ENCODE results near the gene STON1.
"Not testable (repeated sequence)": the region's sequence is repeated elsewhere in the genome, so short reads cannot be mapped to it uniquely, and the experiment has no call there.

Gene STON1

DNA sequence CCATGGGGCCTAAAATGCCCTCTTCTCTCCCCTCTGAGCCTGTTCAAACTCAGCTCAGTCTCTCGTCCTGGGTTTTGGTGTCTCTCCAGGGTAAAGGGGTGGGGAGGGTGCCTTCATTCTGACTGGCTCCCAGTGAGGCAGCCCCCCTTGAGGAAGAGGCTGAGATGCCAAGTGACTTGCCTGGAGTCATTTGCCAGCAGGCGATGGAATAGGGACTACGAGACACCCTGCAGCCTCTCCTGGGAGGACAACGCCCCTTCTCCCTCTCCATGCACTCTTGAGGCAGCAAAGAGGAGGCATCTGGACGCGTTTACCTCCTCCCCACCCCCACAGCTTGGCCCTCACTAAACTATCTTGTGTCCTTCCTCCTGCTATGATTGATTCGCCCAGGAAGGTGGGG is 760 bp upstream of the STON1 start:
- DNase-seq (ENCODE audit: low spot score): no peak

DNA sequence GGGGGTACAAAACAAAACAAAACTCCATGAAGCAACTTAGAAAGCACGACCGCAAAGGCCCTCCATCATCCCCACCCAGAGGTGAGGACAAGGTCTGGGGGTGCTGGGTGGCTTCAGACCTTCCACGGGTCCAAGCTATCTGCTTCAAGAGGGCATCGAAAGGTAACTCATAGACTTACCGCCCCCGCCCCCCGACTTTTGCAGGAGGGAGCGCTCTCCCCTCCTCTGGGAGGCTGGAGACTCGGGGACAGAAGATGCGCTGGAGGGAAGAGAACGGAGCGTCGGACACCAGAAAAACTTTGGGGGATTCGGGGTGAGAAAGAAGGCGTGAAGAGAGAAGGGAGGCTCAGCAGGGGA is 300 bp upstream of the STON1 start:
- DNase-seq (ENCODE audit: low spot score): no peak

DNA sequence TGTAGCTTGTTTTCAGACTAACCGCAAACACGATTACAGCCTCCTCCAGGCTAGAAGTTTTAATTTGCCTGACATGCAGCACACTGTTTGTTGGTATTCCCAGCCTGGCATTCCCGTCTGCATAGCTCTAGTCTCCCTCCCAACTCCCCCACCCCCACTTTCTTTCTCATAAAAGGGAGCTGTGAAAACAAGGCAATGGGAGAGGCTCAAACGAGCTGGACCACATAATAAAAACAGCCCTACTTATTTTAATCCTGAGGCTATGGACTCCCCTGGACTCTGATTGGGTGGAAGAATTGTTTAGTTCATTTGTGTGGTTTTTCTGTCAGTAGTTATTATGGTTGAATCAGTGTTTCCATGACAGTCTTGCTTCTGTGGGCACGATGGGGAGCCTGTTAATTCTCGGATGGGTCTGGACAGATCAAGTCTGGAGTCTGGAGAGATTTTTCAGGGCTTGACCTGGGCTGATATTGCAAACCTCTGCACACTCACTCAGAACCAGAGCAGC is 1.2 kb downstream of the STON1 start:
- DNase-seq (ENCODE audit: low spot score): no peak

DNA sequence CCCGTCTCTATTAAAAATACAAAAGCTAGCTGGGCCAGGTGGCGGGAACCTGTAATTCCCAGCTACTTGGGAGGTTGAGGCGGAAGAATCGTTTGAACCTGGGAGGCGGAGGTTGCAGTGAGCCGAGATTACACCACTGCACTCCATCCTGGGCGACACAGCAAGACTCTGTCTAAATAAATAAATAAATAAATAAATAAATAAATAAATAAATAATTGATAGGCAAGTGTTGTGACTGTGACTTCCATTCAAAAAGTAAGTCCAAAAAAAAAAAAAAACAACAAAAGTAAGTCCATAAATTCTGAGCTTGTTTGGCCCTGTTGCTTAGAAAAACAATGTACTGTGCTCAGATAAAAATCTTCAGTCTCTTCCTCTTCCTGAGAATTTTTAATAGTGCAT is 2.2 kb downstream of the STON1 start:
- DNase-seq (ENCODE audit: low spot score): no peak

DNA sequence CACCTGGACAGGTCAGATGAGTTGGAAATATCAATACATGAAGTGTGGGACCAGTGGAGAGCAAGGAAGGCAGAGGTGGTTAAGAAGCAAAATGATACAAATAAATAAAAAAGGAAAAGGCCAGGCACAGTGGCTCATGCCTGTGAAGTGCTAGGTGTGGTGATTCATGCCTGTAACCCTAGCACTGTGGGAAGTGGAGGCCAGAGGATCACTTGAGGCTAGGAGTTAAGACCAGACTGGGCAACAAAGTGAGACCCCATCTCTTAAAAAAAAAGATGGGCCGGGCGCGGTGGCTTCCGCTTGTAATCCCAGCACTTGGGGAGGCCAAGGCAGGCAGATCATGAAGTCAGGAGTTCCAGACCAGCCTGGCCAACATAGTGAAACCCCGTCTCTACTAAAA is 2.9 kb downstream of the STON1 start:
- no peak for DNase-seq (ENCODE audit: low spot score)

DNA sequence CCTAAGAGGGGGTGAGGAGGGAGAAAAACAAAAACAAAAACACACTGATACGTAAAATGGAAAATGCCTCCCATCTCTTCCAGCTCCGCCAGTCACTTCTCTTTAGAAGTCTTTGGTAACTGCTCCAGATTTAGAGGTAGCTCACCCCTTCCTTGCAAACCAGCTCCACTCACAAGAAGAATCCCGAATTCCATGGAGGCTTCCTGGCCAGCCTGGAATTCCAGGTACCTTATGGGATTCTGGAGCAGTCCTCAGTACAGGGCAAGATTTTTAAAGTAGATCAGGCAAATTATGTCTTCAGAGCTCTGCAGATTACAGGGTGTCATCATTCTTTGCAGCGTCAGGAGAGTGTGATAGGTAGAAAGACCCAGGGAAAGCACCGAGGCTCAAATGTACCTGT is 4.8 kb downstream of the STON1 start:
- DNase-seq (ENCODE audit: low spot score): no peak

DNA sequence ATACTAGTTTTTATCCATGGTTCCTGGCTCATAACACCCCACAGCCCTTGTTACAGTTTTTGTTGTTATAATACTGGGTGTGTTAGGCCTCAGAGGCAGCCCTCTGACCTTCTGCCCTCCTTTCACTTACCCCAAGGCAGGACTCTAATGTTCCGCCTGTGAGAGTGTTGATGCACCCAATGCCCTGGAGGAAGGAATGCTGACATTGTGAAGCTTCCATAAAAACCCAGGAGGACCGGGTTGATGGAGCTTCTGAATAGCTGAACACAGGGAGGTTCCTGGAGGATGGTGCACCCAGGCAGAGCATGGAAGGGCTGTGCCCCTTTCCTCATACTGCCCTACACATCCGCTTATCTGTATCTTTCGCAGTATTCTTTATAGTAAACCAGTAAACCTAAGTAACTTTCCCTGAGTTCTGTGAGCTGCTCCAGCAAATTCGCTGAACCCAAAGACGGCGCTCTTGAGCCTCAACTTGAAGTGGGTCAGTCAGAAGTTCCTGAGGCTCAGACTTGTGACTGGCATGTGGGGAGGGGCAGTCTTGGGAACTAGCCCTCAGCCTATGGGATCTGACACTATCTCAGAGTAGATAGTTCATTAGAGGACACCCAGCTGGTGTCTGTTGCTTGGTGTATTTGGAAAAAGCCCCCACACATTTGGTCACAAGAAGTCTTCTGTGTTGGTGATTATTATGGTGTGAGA is 10.4 kb downstream of the STON1 start:
- DNase-seq (ENCODE audit: low spot score): no peak

DNA sequence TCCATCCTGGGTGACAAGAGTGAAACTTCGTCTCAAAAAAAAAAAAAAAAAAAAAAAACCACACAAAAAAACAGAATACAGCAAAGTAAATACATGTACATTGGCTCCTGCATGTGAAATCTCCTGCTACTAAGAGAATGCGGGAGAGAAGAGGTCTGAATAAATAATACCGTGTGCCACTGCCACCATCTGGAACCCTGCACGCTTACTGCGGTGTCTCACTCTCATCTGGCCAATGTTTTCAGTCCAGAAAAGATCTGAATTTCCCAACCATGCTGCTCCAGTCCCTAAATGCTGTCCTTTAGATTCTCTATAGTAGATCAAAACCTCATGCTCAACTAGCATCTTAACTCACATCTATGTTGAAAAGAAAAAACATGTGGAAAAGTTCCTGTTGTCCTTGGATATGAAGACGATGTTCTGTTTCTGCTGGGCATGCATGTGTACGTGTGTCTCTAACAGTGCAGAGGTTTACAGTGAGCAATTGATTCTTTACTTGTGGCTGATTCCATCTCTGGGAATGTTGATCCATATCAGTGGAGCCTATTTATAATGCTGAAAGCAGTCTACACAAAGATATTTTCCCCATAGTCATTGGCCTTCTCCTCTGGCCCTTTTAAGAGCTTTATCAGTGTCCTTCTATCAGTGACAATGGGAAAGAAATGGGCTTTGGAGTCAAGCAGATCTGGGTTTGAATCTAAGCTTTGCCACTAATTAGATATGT is 11.9 kb downstream of the STON1 start:
- no peak for DNase-seq (ENCODE audit: low spot score)

DNA sequence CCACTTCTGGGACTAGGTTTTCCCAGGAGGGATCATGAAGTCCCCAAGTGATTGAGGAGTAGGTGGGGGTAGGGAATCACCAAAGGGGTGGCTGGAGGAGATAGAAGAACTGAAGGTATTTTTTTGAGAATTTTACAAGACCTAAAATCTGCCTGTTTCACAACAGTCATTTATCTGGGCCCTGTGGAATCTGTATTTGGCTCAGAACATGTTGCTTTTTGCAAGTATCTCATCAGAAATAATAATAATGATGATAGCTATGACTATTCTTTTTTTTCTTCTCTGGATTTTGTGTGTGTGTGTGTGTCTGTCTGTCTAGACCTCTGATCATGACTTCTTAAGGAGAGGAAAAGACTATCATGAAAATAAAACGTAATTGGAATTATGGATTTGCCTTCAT is 13.9 kb downstream of the STON1 start:
- no peak for DNase-seq (ENCODE audit: low spot score)

DNA sequence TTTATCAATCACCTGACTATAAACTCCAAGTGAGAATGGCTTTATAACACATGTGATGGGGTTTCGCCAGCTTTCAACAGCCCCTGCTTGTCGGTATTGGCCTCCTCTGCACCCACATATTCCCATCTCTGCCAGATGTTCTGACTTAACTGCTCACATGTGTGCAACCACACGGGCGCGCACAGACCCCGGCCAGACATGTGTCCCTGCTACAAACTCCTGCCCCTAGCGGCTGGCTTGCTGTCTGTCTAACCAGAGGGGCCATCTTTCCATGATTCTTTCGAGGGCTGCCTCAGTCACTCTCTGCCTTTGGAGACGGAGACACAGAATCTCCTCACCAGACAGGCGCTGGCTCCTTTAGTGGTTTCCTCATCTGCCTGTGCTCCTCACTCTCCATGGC is 15.3 kb downstream of the STON1 start:
- DNase-seq (ENCODE audit: low spot score): no peak

DNA sequence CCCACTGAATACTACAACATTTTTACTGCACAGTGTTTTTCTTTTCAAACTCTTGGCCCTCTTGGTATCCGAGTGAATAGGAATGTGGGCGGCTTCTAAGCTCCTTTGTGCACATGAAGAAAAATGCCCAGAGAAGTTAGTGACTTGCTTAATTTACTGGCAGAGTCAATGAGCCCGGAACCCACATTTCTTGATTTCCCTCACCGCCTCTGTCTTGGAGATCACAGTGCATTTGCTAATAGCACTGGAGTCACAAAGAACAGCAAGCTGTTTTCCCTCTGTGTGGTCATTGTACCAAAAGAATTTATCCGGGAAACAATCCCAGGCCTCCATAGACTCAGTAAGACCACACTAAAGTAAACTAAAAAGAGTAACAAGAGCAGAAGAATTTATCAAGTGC is 18.9 kb downstream of the STON1 start:
- DNase-seq (ENCODE audit: low spot score): no peak

DNA sequence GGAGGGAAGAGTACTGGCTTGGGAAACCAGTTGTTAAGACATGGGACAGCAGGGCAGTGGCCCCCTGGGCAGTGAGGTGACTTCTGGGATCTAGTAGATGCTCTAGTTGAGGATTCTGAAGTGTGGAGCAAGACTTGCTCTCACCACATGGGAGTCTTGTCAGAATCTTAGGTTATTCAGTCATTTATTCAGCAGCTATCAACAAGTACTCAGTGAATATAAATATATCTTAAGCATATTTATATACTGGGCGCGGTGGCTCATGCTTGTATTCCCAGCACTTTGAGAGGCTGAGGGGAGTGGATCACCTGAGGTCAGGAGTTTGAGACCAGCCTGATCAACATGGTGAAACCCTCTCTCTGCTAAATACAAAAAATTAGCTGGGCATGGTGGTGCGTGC is 20.0 kb downstream of the STON1 start:
- no peak for DNase-seq (ENCODE audit: low spot score)

DNA sequence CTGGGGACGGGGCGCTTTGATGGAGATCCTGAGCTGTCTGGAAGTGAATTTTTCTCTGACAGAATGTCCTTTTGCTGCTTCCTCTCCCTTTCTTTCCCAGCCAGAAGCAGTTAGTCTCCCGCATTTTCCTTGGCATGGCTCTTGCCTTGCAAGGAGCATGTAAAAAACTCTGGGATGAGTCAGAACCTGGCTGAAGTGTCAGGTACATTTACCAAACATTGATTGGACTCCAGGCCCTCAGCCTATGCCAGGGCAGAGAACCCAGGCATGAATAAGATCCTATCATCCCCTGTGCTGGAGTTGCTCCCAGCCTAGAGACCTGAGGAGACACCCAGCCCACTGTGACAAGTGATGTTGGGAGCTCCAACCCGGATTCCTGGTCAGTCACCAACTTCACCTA is 21.6 kb downstream of the STON1 start:
- no peak for DNase-seq (ENCODE audit: low spot score)

DNA sequence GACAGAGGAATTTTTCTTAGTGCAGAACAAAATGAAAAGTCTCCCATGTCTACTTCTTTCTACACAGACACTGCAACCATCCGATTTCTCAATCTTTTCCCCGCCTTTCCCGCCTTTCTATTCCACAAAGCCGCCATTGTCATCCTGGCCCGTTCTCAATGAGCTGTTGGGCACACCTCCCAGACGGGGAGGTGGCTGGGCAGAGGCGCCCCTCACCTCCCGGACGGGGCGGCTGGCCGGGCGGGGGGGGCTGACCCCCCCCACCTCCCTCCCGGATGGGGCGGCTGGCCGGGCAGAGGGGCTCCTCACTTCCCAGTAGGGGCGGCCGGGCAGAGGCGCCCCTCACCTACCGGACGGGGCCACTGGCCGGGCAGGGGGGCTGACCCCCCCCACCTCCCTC is 25.1 kb downstream of the STON1 start:
- DNase-seq (ENCODE audit: low spot score): not testable (repeated sequence)

DNA sequence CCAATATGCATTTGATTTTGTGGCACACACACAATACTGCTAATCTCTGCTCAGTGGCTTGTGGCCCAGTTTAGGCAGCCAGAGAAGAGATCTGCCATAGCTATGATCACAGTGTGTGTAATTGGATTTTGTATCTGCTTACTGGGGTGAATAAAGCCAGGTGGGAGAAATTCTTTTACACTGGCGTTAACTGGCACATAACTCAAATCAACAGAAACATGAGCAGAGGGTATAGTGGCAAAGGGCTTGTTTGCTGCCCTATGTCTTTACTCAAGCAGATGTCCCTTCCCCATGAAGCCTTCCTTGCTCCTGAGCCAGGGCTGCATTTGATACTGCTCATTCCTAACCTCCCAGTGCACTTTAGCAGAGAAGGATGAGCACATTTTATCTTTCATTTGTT is 28.5 kb downstream of the STON1 start:
- no peak for DNase-seq (ENCODE audit: low spot score)

DNA sequence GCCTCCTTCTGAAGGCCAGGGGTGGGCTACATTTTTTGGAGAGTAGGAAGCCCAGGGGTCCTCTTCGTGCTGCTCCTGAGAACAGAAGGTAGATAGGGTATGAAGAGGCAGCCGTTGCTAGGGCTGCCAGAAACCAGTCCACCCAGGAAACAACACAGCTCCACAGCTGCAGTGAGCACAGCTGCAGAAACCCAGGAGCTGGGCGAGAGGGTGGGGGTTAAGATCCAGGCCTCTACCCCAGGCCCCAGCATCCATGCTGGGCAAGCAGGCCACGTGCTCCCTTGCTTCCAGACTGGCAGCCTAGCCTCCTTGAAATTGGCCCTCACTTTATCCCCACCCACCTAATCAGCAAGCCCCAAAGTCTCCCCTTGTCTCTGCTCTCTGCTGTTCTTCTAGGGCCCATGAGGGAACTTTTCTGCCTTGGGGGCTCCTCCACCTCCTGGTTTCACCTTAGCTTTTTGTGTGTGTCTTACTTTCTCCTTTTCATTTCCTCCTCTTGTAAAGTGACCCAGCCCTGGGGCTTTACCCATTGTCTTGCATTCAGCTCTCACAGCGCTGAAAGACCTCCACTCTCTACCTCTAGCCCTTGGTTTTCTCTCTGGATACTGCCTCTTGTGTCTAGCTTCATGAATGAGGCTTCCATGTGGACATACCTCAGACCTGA is 30.7 kb downstream of the STON1 start:
- DNase-seq (ENCODE audit: low spot score): no peak

DNA sequence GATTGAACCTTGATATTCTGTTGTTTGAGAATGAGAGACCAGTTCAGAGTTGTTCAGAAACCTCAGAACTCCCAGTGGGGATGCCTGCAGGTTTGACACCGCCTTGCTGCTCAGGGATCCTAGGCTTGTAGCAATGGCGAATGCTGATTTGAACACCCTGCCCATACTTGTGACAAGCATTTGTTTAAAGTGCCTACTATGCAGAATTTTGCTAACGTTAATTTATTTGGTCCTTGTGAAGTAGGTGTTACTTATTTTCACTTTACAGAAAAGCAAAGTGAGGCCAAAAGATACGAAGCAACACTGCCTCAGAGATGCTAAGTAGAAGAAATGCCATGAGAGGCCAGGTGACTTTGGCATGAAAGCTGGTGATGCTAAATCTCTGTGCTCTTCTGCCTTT is 32.3 kb downstream of the STON1 start:
- no peak for DNase-seq (ENCODE audit: low spot score)

DNA sequence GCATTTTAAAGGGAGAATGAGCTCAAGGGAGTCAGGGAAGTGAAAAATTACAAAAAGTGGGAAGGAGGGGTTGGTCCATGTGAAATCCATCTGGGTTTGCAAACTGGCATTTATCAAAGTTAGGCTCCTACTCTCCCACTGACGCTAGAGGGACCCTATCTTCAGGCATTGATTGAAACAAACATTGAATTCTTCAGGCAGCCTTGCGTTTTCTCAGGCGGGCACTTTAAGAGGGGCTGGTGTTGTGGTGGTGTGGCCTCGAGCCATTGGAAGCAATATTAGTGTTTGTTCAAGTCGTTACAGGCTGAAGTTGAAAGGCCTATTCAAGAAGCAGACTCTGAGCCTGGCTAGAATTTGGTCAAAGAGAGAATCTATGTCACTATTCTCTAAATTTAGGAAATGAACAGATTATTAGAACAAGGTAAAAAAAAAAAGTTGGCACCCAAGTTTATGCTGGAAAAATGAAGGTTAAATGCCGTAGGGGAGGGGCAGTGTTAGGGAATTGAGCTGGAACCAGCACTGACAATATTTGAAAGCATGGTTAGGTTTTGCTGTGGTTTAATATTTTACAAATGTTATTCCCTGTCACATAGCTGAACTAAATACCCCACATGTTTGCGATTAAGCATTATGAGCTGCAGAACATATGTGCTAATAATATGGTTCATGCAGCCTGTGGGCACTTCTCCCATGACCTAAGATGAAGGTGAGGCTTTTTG is 36.8 kb downstream of the STON1 start:
- no peak for DNase-seq (ENCODE audit: low spot score)

DNA sequence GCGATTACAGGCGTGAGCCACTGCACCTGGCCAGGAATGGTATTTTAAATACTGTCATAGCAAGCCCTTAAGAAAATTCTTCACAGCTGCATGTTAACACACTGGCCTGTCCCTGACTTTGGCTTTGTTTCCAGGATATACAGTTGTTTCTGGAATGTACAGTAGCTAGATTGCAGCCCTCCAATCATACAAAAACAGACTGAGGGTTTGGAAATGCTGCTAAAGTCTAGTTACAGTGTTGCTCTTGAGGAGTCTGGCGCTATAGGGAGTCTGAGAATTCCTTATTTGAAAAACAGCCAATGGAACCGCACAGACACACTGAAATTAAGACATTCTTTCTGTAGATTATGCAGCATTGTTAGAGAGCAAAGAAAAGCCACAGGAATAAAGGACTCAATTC is 37.7 kb downstream of the STON1 start:
- DNase-seq (ENCODE audit: low spot score): no peak

DNA sequence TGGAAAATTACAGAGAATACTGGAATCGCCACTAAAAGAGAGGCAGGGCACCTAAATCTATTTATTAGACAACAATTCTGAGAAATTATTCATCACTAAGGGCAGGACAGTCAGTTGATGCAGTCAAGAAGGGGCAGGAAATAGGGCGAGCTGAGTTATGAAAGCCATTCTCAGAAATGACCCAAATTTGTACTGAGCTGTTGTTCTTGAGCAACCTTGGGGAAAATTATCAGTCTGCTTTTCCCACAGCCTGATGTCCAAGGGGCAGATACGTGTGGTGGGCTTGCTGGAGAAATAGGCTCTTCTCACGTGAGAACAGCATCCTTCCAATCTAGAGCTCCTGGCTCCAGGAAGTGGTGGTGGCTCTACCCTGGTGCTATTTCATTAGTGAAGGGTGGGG is 38.6 kb downstream of the STON1 start:
- DNase-seq (ENCODE audit: low spot score): no peak

DNA sequence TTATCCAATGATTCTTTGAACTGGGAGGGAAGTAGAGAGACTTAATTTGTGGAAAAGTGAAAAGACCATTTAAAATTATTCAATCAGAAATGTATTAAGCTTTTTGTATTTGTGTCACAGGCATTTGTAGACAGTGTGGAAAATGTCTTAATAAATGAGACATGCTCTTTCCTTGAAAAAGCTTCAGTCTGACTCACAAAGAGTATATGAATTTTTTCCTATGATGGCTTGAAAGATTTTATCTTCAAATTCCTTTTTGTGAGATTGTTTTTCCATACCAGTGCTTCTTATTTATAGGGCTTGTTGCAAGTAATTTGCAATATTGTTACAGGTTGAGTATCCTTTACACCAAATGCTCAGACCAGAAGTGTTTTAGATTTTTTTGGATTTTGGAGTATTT is 39.5 kb downstream of the STON1 start:
- DNase-seq (ENCODE audit: low spot score): no peak

DNA sequence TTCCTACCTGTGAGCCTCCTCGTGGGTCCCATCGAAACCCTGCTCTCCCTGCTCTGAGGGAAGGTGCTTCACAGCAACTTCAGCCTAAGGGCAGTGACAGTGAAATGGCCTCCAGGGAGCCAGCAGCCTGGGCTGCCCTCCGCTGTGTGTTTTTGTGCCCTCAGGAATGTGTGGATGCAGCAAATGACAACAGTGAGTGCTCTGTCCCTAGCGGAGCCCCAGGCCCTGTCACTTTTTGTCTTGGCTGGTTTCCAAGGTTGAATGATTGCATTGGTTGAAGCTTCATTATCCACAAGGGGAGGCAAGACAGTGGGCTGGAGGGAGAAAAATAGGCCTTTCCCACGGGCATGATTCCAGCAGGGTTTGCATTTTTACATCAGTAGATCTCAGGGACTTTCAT is 42.9 kb downstream of the STON1 start:
- DNase-seq (ENCODE audit: low spot score): no peak
